Measurements from ENCODE around the gene UQCRQ.

DNA sequence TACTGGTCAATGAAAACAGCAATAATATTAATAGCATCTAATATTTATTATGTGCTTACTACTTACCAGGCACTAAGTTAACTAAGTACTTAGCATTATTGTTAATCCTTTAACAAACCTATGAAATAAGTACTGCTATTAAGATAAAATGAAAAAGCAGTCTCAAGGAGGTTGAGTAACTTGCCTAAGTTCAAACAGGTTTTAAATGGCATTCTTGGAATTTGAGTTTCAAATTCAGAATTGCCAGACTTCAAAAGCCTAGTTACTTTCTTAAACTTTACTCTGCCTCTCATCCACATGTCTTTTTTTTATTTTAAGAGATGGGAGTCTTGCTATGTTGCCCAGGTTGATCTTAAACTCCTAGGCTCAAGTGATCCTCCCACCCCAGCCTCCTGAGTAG lies 23.1 kb downstream of the UQCRQ start:
- TF ChIP-seq, protein P1, sequence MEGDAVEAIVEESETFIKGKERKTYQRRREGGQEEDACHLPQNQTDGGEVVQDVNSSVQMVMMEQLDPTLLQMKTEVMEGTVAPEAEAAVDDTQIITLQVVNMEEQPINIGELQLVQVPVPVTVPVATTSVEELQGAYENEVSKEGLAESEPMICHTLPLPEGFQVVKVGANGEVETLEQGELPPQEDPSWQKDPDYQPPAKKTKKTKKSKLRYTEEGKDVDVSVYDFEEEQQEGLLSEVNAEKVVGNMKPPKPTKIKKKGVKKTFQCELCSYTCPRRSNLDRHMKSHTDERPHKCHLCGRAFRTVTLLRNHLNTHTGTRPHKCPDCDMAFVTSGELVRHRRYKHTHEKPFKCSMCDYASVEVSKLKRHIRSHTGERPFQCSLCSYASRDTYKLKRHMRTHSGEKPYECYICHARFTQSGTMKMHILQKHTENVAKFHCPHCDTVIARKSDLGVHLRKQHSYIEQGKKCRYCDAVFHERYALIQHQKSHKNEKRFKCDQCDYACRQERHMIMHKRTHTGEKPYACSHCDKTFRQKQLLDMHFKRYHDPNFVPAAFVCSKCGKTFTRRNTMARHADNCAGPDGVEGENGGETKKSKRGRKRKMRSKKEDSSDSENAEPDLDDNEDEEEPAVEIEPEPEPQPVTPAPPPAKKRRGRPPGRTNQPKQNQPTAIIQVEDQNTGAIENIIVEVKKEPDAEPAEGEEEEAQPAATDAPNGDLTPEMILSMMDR (IDR thresholded peaks at IDR 0.05) = no peak
- no peak for TF ChIP-seq POLR2A (IDR thresholded peaks at IDR 0.05)
- TF ChIP-seq POLR2AphosphoS5 (IDR thresholded peaks at IDR 0.05) = no peak

Measured in gastroesophageal sphincter (tissue), 3 donors.